Endothelial cell of umbilical vein (primary cell): ENCODE measurements around the gene AFDN. TPM values are rescaled to one million over a fixed set of nuclear protein-coding genes. Genes with fewer than 3 reads are reported as not detected.

Experiments
- BruUV-seq: library from RNA; stranded (reverse); fragments of 400-500 nt; replicated peaks from 2 replicates; lab custom pipeline; 2021; lab: Mats Ljungman, UMichigan
- CTCF ChIA-PET: fragments of 300-600, 350-600 bp; sonication (Branson Sonifier 250); formaldehyde crosslinking; loops from one replicate; lab custom pipeline; 2021; ENCODE audit warnings: antibody characterized with exemption, inconsistent platforms; lab: Charles Lee
- POLR2A ChIA-PET: fragments of 300-600, 350-600 bp; sonication (Branson Sonifier 250); formaldehyde crosslinking; loops from one replicate; lab custom pipeline; 2021; ENCODE audit warnings: antibody characterized with exemption, inconsistent platforms; lab: Charles Lee
- DNase-seq: peaks from one replicate; pipeline ENCODE4 v3.0.0-alpha.2; 2011; ENCODE audit warnings: low read depth, low spot score
- FAIRE-seq: peaks from 2 replicates; lab custom pipeline; 2011; peaks lifted over from hg19 to GRCh38; lab: Jason Lieb, UNC
- H2AFZ ChIP-seq: 2 replicates; pipeline ENCODE4 v1.6.0; 2012; ENCODE audit warnings: low read depth, low read length, control low read depth, inconsistent platforms
- H3K27ac ChIP-seq: 2 replicates; pipeline ENCODE4 v1.5.1; 2011; ENCODE audit warnings: low read depth, mild to moderate bottlenecking, control low read depth, low read length, moderate library complexity; ENCODE audit not compliant: insufficient read depth
- H3K27me3 ChIP-seq, 2 experiments: 2 replicates each; pipeline versions ENCODE4 v1.6.0 to v1.6.1; 2011; ENCODE audit warnings: low read length in 2 of 2, mixed read lengths in 1 of 2; ENCODE audit not compliant: control insufficient read depth in 2 of 2, insufficient read depth in 2 of 2
- H3K36me3 ChIP-seq, 2 experiments: 2 replicates in 1 of 2; 3 replicates in 1 of 2; pipeline ENCODE4 v1.5.1; 2011; ENCODE audit warnings: low read length in 2 of 2, mild to moderate bottlenecking in 1 of 2, moderate library complexity in 1 of 2; ENCODE audit not compliant: control insufficient read depth in 2 of 2, insufficient read depth in 2 of 2; ENCODE audit errors: extremely low read depth in 1 of 2
- H3K4me1 ChIP-seq: 3 replicates; pipeline ENCODE4 v1.5.1; 2011; ENCODE audit warnings: mild to moderate bottlenecking, low read length; ENCODE audit not compliant: control insufficient read depth, insufficient read depth; ENCODE audit errors: extremely low read depth
- H3K4me2 ChIP-seq: 2 replicates; pipeline ENCODE4 v1.6.1; 2011; ENCODE audit warnings: low read length, control low read depth, mixed read lengths; ENCODE audit not compliant: insufficient read depth
- H3K4me3 ChIP-seq, 3 experiments: fragments of 200-600 bp in 1 of 3; sonication (generic), shearing (Covaris generic) in 1 of 3; replicated peaks in 1 of 3; 2 replicates each; pipeline ENCODE4 v1.5.1; 2011 to 2016; ENCODE audit warnings: control low read depth in 3 of 3, low read length in 3 of 3, mild to moderate bottlenecking in 2 of 3, inconsistent platforms in 1 of 3, low read depth in 1 of 3, moderate library complexity in 1 of 3; ENCODE audit not compliant: insufficient read depth in 1 of 3
- H3K79me2 ChIP-seq: 2 replicates; pipeline ENCODE4 v1.6.0; 2012; ENCODE audit warnings: low read length, inconsistent platforms; ENCODE audit not compliant: control insufficient read depth, insufficient read depth
- H3K9ac ChIP-seq: replicated peaks from 2 replicates; pipeline ENCODE3; 2011; ENCODE audit warnings: low read length, control low read depth; ENCODE audit not compliant: insufficient read depth; ENCODE audit errors: extremely low read depth
- H3K9me1 ChIP-seq: replicated peaks from 3 replicates; pipeline ENCODE4 v1.6.0; 2011; ENCODE audit warnings: mild to moderate bottlenecking, low read length; ENCODE audit not compliant: control insufficient read depth, insufficient read depth; ENCODE audit errors: extremely low read depth
- H3K9me3 ChIP-seq: replicated peaks from 2 replicates; pipeline ENCODE4 v1.5.1; 2012; ENCODE audit warnings: low read length, inconsistent platforms; ENCODE audit not compliant: control insufficient read depth, insufficient read depth
- H4K20me1 ChIP-seq: replicated peaks from 2 replicates; pipeline ENCODE3; 2011; ENCODE audit warnings: mild to moderate bottlenecking, low read length; ENCODE audit not compliant: control insufficient read depth, insufficient read depth; ENCODE audit errors: extremely low read depth
- EZH2 ChIP-seq: IDR thresholded peaks from 2 replicates; pipeline ENCODE4 v1.6.1; 2012; ENCODE audit warnings: borderline replicate concordance, low read depth, mild to moderate bottlenecking, moderate library complexity, low read length, inconsistent platforms; ENCODE audit not compliant: severe bottlenecking
- FOS ChIP-seq: IDR thresholded peaks from 2 replicates; pipeline ENCODE4 v1.6.1; 2011; ENCODE audit warnings: mild to moderate bottlenecking, low read length, moderate library complexity, borderline replicate concordance; ENCODE audit not compliant: insufficient read depth
- GATA2 ChIP-seq: IDR thresholded peaks from 2 replicates; pipeline ENCODE4 v1.7.0; 2011; ENCODE audit warnings: low read depth, mild to moderate bottlenecking, moderate library complexity, mixed read lengths, low read length; ENCODE audit not compliant: insufficient read length, insufficient read depth
- JUN ChIP-seq: IDR thresholded peaks from 2 replicates; pipeline ENCODE4 v1.6.1; 2011; ENCODE audit warnings: borderline replicate concordance, low read depth; ENCODE audit not compliant: insufficient read length, insufficient read depth
- MYC ChIP-seq: IDR thresholded peaks from one replicate; pipeline ENCODE4 v1.6.1; 2011; ENCODE audit warnings: mild to moderate bottlenecking, low read depth, low read length
- POLR2A ChIP-seq: IDR thresholded peaks from 2 replicates; pipeline ENCODE4 v1.6.1; 2012; ENCODE audit warnings: low read depth, mild to moderate bottlenecking, control low read depth, low read length
- POLR2AphosphoS5 ChIP-seq: IDR thresholded peaks from 2 replicates; pipeline ENCODE4 v1.6.1; 2012; ENCODE audit warnings: low read depth, mild to moderate bottlenecking, control low read depth, low read length, moderate library complexity; ENCODE audit not compliant: insufficient read depth
- dilution Hi-C: fragments of 300-500 bp; cut with MboI; formaldehyde crosslinking; loops from one replicate; pipeline ENCODE4 v1.15.0; 2019; ENCODE audit warnings: low sequenced_read_pairs; ENCODE audit not compliant: extremely low pct_ligation_motif_present
- intact Hi-C: fragments of 100-400 bp; cut with micrococcal nuclease; formaldehyde crosslinking; loops from one replicate; pipeline ENCODE4 v1.10.0; 2022
- polyA plus RNA-seq, 4 experiments: library from polyadenylated mRNA; depleted of rRNA in 3 of 4; stranded (reverse) in 3 of 4; unstranded in 1 of 4; fragments of >200 nt; gene quantifications; 2 replicates each; pipeline versions ENCODE4 v1.2.1 to v1.2.3, GENCODE V29; 2011 to 2012; ENCODE audit warnings: missing spikeins in 1 of 4
- total RNA-seq: library from RNA; stranded (reverse); gene quantifications from 2 replicates; pipeline ENCODE4 v1.2.3, GENCODE V29; 2021
- TF ChIP-seq, protein P1 (sequence below): IDR thresholded peaks from 2 replicates; pipeline ENCODE4 v1.6.1; 2011; ENCODE audit not compliant: insufficient read depth, insufficient read length
- TF ChIP-seq, protein P2 (sequence below), 2 donors: IDR thresholded peaks; 1 replicate in 1 of 2; 2 replicates in 1 of 2; pipeline ENCODE4 v1.5.1; 2011; ENCODE audit warnings: low read length in 2 of 2, mild to moderate bottlenecking in 2 of 2, moderate library complexity in 2 of 2, control low read depth in 1 of 2, inconsistent platforms in 1 of 2, low read depth in 1 of 2; ENCODE audit not compliant: insufficient read depth in 1 of 2; ENCODE audit errors: extremely low read depth in 1 of 2

AFDN gene
- total and polyA plus RNA-seq, 2 donors (not counting 3 experiments of a cell fraction or from before 2014, with no cell fraction given): 31.0 to 134 TPM

DNA sequence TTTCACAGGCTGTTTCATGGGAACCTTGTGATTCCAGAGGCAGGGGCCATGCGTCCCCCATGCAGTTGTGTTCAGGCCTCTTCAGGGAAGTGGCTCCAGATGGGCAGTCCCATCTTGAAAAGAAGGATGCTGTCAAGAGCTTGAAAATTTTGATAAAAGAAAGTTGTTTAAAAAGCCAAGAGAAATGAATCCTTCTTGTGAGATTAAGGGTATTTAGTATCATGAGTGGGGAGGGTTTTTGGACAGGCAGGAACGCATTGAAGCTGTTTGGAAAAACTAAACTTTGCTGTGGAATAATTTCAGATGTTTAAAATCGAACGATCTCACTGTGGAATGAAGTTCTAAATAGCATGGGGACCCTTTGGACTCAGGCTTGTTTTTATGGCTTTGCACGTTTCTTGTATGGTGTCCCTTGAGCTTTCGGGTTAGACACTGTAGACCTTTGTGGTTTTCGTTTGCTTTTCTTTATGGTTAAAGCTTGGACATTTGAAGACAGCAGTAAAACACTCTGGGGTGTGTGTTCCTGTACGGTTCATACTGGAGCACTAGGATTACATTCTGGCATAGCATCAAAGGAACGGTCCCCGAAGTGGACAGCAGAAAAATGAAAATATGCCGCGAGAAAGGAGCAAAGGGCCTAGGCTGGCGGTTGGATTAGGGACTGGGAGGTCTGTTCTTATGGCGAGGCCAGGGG is 188.9 kb downstream of the AFDN start:
- ChIA-PET CTCF (no interaction called here), POLR2A (no interaction called here)
- DNase-seq (no peak), FAIRE-seq (no peak)
- TF ChIP-seq, protein P1, sequence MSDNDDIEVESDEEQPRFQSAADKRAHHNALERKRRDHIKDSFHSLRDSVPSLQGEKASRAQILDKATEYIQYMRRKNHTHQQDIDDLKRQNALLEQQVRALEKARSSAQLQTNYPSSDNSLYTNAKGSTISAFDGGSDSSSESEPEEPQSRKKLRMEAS: no peak
- TF ChIP-seq JUN (no peak), POLR2AphosphoS5 (no peak), FOS (no peak), EZH2 (no peak), GATA2 (no peak), POLR2A (no peak), MYC (no peak)
- TF ChIP-seq, protein P2, sequence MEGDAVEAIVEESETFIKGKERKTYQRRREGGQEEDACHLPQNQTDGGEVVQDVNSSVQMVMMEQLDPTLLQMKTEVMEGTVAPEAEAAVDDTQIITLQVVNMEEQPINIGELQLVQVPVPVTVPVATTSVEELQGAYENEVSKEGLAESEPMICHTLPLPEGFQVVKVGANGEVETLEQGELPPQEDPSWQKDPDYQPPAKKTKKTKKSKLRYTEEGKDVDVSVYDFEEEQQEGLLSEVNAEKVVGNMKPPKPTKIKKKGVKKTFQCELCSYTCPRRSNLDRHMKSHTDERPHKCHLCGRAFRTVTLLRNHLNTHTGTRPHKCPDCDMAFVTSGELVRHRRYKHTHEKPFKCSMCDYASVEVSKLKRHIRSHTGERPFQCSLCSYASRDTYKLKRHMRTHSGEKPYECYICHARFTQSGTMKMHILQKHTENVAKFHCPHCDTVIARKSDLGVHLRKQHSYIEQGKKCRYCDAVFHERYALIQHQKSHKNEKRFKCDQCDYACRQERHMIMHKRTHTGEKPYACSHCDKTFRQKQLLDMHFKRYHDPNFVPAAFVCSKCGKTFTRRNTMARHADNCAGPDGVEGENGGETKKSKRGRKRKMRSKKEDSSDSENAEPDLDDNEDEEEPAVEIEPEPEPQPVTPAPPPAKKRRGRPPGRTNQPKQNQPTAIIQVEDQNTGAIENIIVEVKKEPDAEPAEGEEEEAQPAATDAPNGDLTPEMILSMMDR (IDR thresholded peaks at IDR 0.05; ENCODE audit: extremely low read depth in 1 of 2, insufficient read depth in 1 of 2, low read depth in 1 of 2, low read length in 2 of 2): no peak
- Histone ChIP-seq H2AFZ (no peak overlapping the region), H3K27ac (no peak overlapping the region), H3K9ac (no peak overlapping the region), H4K20me1 (no peaks in the 10 kb centered on the region), H3K9me1 (no peaks in the 10 kb centered on the region), H3K27me3 (peaks cover 0 to 3% of the 10 kb centered on the region in 2 experiments), H3K9me3 (no peaks in the 10 kb centered on the region), H3K36me3 (no peaks in the 10 kb centered on the region), H3K4me1 (no peaks in the 10 kb centered on the region), H3K79me2 (no peaks in the 10 kb centered on the region), H3K4me3 (no peak overlapping the region), H3K4me2 (no peak overlapping the region)
- dilution Hi-C loops: no loop called here
- BruUV-seq: no TSS peak
- intact Hi-C loops: no loop called here
